NCI-H460 (cell line): ENCODE data around the gene SLC19A1. TPM values are rescaled to one million over a fixed set of nuclear protein-coding genes. Genes with fewer than 3 reads are reported as not detected.

Source experiments
- DNase-seq: peaks from one replicate; pipeline ENCODE4 v3.0.0-alpha.2; 2016; ENCODE audit warnings: low read depth; ENCODE audit errors: extremely low read depth
- total RNA-seq: library from RNA; depleted of rRNA; stranded (reverse); fragments of >200 nt; shearing (Covaris generic); gene quantifications from 2 replicates; pipeline ENCODE4 v1.2.3, GENCODE V29; 2014

The SLC19A1 gene
- total RNA-seq, 1 experiment from 2014 or later = 11.5 TPM

GRCh38 chr21:45523411-45524101, 18.7 kb downstream of the SLC19A1 start:
- no peak for DNase-seq

- no peak for DNase-seq
Measured at GRCh38 chr21:45522986-45523385, 19.3 kb downstream of the SLC19A1 start.

GRCh38 chr21:45522381-45522780, 19.9 kb downstream of the SLC19A1 start:
- DNase-seq = no peak

- no peak for DNase-seq
Measured at GRCh38 chr21:45521241-45521640, 21.0 kb downstream of the SLC19A1 start.

- no peak for DNase-seq
Measured at GRCh38 chr21:45519182-45519581, 23.1 kb downstream of the SLC19A1 start.

- no peak for DNase-seq
Measured at GRCh38 chr21:45518742-45519141, 23.5 kb downstream of the SLC19A1 start.

- no peak for DNase-seq
Measured at GRCh38 chr21:45517249-45518065, 24.8 kb downstream of the SLC19A1 start.

GRCh38 chr21:45516671-45517151, 25.5 kb downstream of the SLC19A1 start:
- DNase-seq = no peak

- DNase-seq = no peak
Measured at GRCh38 chr21:45516071-45516670, 26.1 kb downstream of the SLC19A1 start.

- DNase-seq = no peak
Measured at GRCh38 chr21:45515241-45516061, 26.8 kb downstream of the SLC19A1 start.

- DNase-seq = no peak
Measured at GRCh38 chr21:45514311-45515021, 27.8 kb downstream of the SLC19A1 start.

GRCh38 chr21:45513741-45514310, 28.4 kb downstream of the SLC19A1 start:
- DNase-seq = no peak

- no peak for DNase-seq
Measured at GRCh38 chr21:45513003-45513717, 29.1 kb downstream of the SLC19A1 start.

- no peak for DNase-seq
Measured at GRCh38 chr21:45512626-45513002, 29.6 kb downstream of the SLC19A1 start.

- no peak for DNase-seq
Measured at GRCh38 chr21:45511661-45512431, 30.4 kb downstream of the SLC19A1 start.

GRCh38 chr21:45511007-45511406, 31.2 kb downstream of the SLC19A1 start:
- DNase-seq = no peak

GRCh38 chr21:45510466-45510955, 31.7 kb downstream of the SLC19A1 start:
- no peak for DNase-seq
